IPS DF 6.9 (cell line): ENCODE measurements around the gene ADGRB2.

Source experiments
- DNase-seq: peaks from one replicate; pipeline ENCODE4 v3.0.0-alpha.2; 2013; ENCODE audit warnings: low read depth, low spot score
- H3K27ac ChIP-seq: one replicate; pipeline ENCODE4 v1.5.1; 2013; ENCODE audit warnings: low read length, control low read depth
- H3K27me3 ChIP-seq: 2 replicates; pipeline ENCODE4 v1.6.1; 2013; ENCODE audit warnings: mild to moderate bottlenecking, low read length; ENCODE audit not compliant: control insufficient read depth, insufficient read depth
- H3K36me3 ChIP-seq: 2 replicates; pipeline ENCODE4 v1.6.1; 2013; ENCODE audit warnings: low read length; ENCODE audit not compliant: control insufficient read depth, insufficient read depth
- H3K4me1 ChIP-seq: 2 replicates; pipeline ENCODE4 v1.6.1; 2013; ENCODE audit warnings: low read length; ENCODE audit not compliant: control insufficient read depth, insufficient read depth
- H3K4me3 ChIP-seq: 2 replicates; pipeline ENCODE4 v1.5.1; 2013; ENCODE audit warnings: mild to moderate bottlenecking, low read length
- H3K9me3 ChIP-seq: 2 replicates; pipeline ENCODE4 v1.6.1; 2013; ENCODE audit warnings: low read length, inconsistent platforms; ENCODE audit not compliant: control insufficient read depth, insufficient read depth
- WGBS: extraction: QIAGEN DNeasy Blood & Tissue Kit; methylation state at CpG from one replicate; pipeline ENCODE4 v1.1.7; 2013; ENCODE audit warnings: mixed read lengths, missing lambda C conversion rate; ENCODE audit not compliant: insufficient read length, insufficient coverage; 5-methylcytosine and 5-hydroxymethylcytosine counted together

Gene ADGRB2

DNA sequence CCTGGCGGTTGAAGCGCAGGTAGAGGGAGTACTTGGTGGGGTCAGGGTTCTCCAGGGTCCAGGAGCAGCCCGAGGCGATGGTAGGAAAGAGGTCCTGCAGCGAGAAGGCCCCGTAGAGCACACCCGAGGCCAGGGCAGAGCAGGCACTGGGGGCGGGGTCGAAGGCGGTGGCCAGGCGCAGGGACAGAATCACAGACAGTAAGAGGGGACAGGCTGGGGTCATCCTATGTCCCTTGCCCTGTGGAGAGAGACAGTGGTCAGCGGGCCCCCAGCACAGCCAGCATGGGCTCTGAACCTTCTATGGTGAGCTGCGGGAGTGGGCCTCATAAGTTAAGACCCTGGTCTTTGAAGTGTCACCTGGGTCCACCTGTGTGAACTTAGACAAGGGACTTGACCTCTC, 7.6 kb downstream of the ADGRB2 start:
- no CpG with 5 or more reads among the region's 13 CpGs for WGBS
- DNase-seq, result no peak
- Histone ChIP-seq H3K27me3 (no peaks in the 10 kb centered on the region), H3K9me3 (no peaks in the 10 kb centered on the region), H3K36me3 (0 out of 2 replicates have a peak, but pooled peaks cover 3% of the 10 kb centered on the region), H3K4me1 (peaks cover 14% of the 10 kb centered on the region), H3K27ac (no peak overlapping the region), H3K4me3 (no peak overlapping the region)

GRCh38 chr1:31755850-31756492, 8.2 kb downstream of the ADGRB2 start:
- H3K27me3 ChIP-seq, result no peaks in the 10 kb centered on the region
- H3K36me3 ChIP-seq, result 0 out of 2 replicates have a peak, but pooled peaks cover 3% of the 10 kb centered on the region
- WGBS, result no CpG with 5 or more reads among the region's 30 CpGs
- H3K4me1 ChIP-seq, result peaks cover 14% of the 10 kb centered on the region
- no peaks in the 10 kb centered on the region for H3K9me3 ChIP-seq
- DNase-seq, result no peak
- no peak overlapping the region for H3K27ac ChIP-seq
- H3K4me3 ChIP-seq, result no peak overlapping the region

- Histone ChIP-seq H3K9me3 (no peaks in the 10 kb centered on the region), H3K27ac (no peak overlapping the region), H3K4me3 (no peak overlapping the region), H3K4me1 (peaks cover 17% of the 10 kb centered on the region), H3K27me3 (no peaks in the 10 kb centered on the region), H3K36me3 (0 out of 2 replicates have a peak, but pooled peaks cover 3% of the 10 kb centered on the region)
- no peak for DNase-seq
- no CpG with 5 or more reads among the region's 9 CpGs for WGBS
Observed at GRCh38 chr1:31755197-31755611, 8.9 kb downstream of the ADGRB2 start.

GRCh38 chr1:31754397-31754796, 9.7 kb downstream of the ADGRB2 start:
- H3K9me3 ChIP-seq, result no peaks in the 10 kb centered on the region
- H3K27ac ChIP-seq, result no peak overlapping the region
- no peaks in the 10 kb centered on the region for H3K27me3 ChIP-seq
- peaks cover 13% of the 10 kb centered on the region for H3K4me1 ChIP-seq
- H3K4me3 ChIP-seq, result no peak overlapping the region
- H3K36me3 ChIP-seq, result 0 out of 2 replicates have a peak, but pooled peaks cover 3% of the 10 kb centered on the region
- WGBS, result no CpG with 5 or more reads among the region's 15 CpGs
- DNase-seq, result no peak

GRCh38 chr1:31753707-31754349, 10.3 kb downstream of the ADGRB2 start:
- WGBS, result no CpG with 5 or more reads among the region's 9 CpGs
- DNase-seq, result no peak
- H3K4me1 ChIP-seq, result peaks cover 10% of the 10 kb centered on the region; the same call in 1 of the 2 replicates

GRCh38 chr1:31752952-31753475, 11.1 kb downstream of the ADGRB2 start:
- Histone ChIP-seq H3K4me3 (no peak overlapping the region), H3K4me1 (peaks cover 10% of the 10 kb centered on the region; the same call in 1 of the 2 replicates), H3K27me3 (no peaks in the 10 kb centered on the region), H3K27ac (no peak overlapping the region), H3K9me3 (no peaks in the 10 kb centered on the region), H3K36me3 (0 out of 2 replicates have a peak, but pooled peaks cover 3% of the 10 kb centered on the region)
- DNase-seq, result no peak
- WGBS, result no CpG with 5 or more reads among the region's 12 CpGs

More at GRCh38 chr1:31753707-31754349, 10.3 kb downstream of the ADGRB2 start:
- Histone ChIP-seq H3K27ac (no peak overlapping the region), H3K27me3 (no peaks in the 10 kb centered on the region), H3K9me3 (no peaks in the 10 kb centered on the region), H3K36me3 (0 out of 2 replicates have a peak, but pooled peaks cover 3% of the 10 kb centered on the region), H3K4me3 (no peak overlapping the region)

DNA sequence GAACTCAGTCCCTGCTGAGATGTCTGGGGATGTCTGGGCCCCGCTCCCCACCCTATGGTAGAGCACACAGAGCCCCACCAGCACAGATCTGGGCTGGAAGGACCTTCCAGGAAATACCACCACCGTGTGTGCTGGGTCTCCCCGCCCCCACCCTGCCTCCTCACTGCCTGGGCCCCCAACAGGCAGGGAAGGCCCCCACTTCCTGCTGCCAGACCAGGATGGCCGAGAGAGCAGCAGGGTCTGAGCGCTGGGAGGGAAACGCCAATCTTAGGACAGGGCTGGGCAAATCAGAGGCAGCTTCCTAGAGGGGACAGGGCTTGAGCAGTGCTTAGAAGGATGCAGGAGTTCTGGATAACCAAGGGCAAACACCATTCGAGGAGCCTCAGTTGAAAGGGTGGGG, 11.9 kb downstream of the ADGRB2 start:
- no CpG with 5 or more reads among the region's 7 CpGs for WGBS
- Histone ChIP-seq H3K4me1 (peaks cover 10% of the 10 kb centered on the region; the same call in 1 of the 2 replicates), H3K36me3 (0 out of 2 replicates have a peak, but pooled peaks cover 3% of the 10 kb centered on the region), H3K9me3 (no peaks in the 10 kb centered on the region), H3K4me3 (no peak overlapping the region), H3K27ac (no peak overlapping the region), H3K27me3 (no peaks in the 10 kb centered on the region)
- DNase-seq, result no peak

- H3K4me1 ChIP-seq, result peaks cover 10% of the 10 kb centered on the region; the same call in 1 of the 2 replicates
- H3K4me3 ChIP-seq, result no peak overlapping the region
- no CpG with 5 or more reads among the region's 5 CpGs for WGBS
- no peaks in the 10 kb centered on the region for H3K9me3 ChIP-seq
- H3K36me3 ChIP-seq, result 0 out of 2 replicates have a peak, but pooled peaks cover 3% of the 10 kb centered on the region
- H3K27ac ChIP-seq, result no peak overlapping the region
- DNase-seq, result no peak
- H3K27me3 ChIP-seq, result no peaks in the 10 kb centered on the region
Observed at GRCh38 chr1:31751822-31752241, 12.3 kb downstream of the ADGRB2 start.

DNA sequence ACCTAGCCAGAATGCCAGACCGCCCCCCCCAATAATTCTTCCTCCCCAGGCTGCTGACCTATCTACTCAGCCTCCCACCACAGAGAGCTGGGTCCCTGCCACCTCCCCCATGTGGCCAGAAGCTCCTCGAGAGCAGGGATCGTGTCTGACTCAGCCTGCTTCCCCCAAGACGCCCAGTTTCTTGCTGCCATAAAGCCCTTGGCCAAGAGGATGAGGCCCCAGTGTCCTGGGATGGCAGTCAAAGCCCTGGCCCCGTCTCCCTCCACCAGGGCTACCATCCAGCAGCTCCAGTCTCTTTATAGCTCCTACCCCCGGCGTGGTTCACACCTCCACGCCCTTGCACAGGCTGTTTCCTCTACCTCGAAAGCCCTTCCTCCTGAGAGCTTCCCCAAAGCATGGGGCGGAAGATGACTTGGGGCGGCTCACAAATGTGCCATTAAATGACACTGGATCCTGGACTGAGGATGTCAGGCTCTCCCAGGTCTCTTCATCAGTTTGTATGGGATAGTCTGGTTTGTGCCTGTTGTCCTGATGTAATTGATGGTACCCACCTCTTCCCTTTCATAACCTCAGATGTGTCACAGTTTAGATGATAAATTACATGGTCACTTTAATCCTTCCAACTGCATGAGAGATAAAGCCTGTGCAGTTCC, 13.2 kb downstream of the ADGRB2 start:
- Histone ChIP-seq H3K27ac (no peak overlapping the region), H3K27me3 (no peaks in the 10 kb centered on the region), H3K9me3 (no peaks in the 10 kb centered on the region), H3K36me3 (0 out of 2 replicates have a peak, but pooled peaks cover 1% of the 10 kb centered on the region), H3K4me1 (peaks cover 10% of the 10 kb centered on the region), H3K4me3 (no peak overlapping the region)
- no CpG with 5 or more reads among the region's 11 CpGs for WGBS
- DNase-seq, result no peak
